Measurements from ENCODE around the gene CD300E. TPM values are rescaled to one million over a fixed set of nuclear protein-coding genes. Genes with fewer than 3 reads are reported as not detected.

Gene CD300E
- total and polyA plus RNA-seq, 7 donors: 0.09 to 0.50 (median 0.24) TPM; not detected in 1

DNA sequence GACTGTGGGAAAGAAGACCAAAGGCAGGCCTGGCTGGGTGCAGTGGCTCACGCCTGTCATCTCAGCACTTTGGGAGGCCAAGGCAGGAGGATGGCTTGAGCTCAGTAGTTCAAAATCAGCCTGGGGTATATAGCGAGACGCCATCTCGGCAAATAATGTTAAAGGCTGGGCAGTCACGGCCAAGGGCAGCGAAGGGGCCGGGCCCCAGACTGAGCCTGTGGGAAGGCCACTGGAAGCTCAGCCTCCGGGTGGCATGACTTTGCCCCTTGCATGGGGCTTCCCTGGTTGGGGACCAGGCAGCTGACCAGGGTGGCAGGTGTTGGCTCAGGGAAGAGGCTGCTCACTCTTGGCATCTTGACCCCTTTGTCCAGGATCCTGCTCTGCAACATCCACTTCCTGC lies 17.5 kb downstream of the CD300E start:
- intact Hi-C loops (cut with DNase I): no loop called here
- H3K27ac ChIP-seq: no peak overlapping the region

DNA sequence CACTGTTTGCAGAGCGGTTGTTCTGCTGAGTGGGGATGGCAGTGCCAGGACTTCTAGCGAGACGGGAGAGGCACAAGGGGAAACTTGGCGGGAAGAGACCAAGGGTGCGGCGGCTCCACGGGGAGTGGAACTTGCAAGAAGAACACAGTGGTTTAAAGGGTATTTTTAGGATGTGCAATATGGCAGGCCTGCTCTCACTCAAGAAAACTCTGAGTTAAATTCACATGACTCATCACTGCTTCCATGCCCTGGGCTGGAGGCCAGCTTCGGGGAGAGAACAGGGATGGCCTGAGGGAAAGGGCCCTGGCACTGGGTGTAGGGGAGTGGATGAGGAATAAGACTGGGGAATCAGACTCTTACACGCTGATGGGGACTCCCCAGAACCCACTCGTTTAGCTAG lies 18.2 kb downstream of the CD300E start:
- no peaks in the 10 kb centered on the region for H3K27me3 ChIP-seq (ENCODE audit: insufficient read depth in 3 of 3, low read length in 2 of 3)
- TF ChIP-seq, protein P1, sequence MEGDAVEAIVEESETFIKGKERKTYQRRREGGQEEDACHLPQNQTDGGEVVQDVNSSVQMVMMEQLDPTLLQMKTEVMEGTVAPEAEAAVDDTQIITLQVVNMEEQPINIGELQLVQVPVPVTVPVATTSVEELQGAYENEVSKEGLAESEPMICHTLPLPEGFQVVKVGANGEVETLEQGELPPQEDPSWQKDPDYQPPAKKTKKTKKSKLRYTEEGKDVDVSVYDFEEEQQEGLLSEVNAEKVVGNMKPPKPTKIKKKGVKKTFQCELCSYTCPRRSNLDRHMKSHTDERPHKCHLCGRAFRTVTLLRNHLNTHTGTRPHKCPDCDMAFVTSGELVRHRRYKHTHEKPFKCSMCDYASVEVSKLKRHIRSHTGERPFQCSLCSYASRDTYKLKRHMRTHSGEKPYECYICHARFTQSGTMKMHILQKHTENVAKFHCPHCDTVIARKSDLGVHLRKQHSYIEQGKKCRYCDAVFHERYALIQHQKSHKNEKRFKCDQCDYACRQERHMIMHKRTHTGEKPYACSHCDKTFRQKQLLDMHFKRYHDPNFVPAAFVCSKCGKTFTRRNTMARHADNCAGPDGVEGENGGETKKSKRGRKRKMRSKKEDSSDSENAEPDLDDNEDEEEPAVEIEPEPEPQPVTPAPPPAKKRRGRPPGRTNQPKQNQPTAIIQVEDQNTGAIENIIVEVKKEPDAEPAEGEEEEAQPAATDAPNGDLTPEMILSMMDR (IDR thresholded peaks at IDR 0.05): no peak
- DNase-seq (peak in 1 of 2 donors; percentile 51), ATAC-seq (peak in 3 of 4 donors; percentile 45 to 75 (median 57))
- H3K4me1 ChIP-seq: no peaks in the 10 kb centered on the region
- no peak overlapping the region for H3K4me3 ChIP-seq
- H3K27ac ChIP-seq: no peak overlapping the region
- 38 to 70% (median 49%) methylated on average over 10 of the region's 10 CpGs for WGBS, 3 donors
- H3K36me3 ChIP-seq (ENCODE audit: insufficient read depth in 1 of 2, low read depth in 1 of 2): no peaks in the 10 kb centered on the region
- intact Hi-C loops (cut with DNase I): no loop called here
- no peaks in the 10 kb centered on the region for H3K9me3 ChIP-seq

More for the DNA sequence above, 17.5 kb downstream of the CD300E start:
- no peak for ATAC-seq
- 77 to 87% (median 87%) methylated on average over 8 of the region's 8 CpGs for WGBS, 3 donors
- H3K4me3 ChIP-seq: no peak overlapping the region
- TF ChIP-seq, protein P1 (IDR thresholded peaks at IDR 0.05): no peak
- no peaks in the 10 kb centered on the region for H3K36me3 ChIP-seq (ENCODE audit: insufficient read depth in 1 of 2, low read depth in 1 of 2)
- no peaks in the 10 kb centered on the region for H3K4me1 ChIP-seq
- no peak for DNase-seq
- no peaks in the 10 kb centered on the region for H3K9me3 ChIP-seq
- H3K27me3 ChIP-seq (ENCODE audit: insufficient read depth in 3 of 3, low read length in 2 of 3): peaks cover 0 to 7% (median 0%) of the 10 kb centered on the region in 3 donors

DNA sequence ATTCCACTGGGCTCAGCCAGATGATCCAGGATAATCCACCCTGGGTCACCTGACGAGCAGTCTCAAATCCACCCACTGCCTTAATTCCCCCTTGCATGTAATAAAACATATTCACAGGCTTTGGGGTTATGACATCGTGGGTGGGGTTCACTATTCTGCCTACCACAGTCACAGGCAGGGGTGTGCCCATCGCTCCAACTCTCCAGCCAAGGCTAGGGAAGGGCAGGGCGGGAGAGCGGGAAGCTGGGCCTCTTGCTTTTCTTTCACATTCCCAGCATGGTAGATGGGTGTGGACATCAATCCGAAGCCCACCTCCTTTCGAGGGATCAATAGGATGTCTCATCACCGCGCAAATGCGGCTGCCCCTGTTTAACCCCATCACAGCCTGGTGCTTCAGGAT lies 18.8 kb downstream of the CD300E start:
- TF ChIP-seq, protein P1 (IDR thresholded peaks at IDR 0.05): no peak
- Histone ChIP-seq H3K9me3 (no peaks in the 10 kb centered on the region), H3K4me3 (no peak overlapping the region), H3K4me1 (no peaks in the 10 kb centered on the region), H3K36me3 (ENCODE audit: insufficient read depth in 1 of 2, low read depth in 1 of 2) (no peaks in the 10 kb centered on the region), H3K27ac (no peak overlapping the region), H3K27me3 (ENCODE audit: insufficient read depth in 3 of 3, low read length in 2 of 3) (no peaks in the 10 kb centered on the region)
- DNase-seq (no peak), ATAC-seq (no peak)
- intact Hi-C loops (cut with DNase I): loop anchor here in 1 of 2 donors (5.0 kb wide), 1 partner anchor 237 kb away; the partner anchor contains the start of gene GPR142
- 68 to 77% (median 74%) methylated on average over 10 of the region's 10 CpGs for whole genome bisulfite sequencing, 3 donors

DNA sequence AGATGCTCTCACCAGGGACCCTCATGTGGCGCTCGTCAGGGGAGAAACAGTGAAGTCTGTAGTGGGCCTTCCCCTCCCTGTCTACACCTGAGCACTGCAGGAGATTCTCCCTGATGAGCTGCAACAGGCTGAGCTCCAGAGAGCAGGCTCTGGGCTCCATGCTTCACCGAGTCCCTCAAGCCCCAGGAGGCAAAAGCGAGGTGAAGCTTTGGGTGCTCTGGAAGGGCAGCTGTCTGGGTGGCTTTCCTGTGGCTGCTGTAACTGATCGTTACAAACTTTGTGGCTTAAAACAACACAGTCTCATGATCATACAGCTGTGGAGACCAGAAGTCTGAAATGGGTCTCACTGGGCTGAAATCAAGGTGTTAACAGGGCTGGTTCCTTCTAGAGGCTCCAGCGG lies 19.3 kb downstream of the CD300E start:
- Histone ChIP-seq H3K36me3 (ENCODE audit: insufficient read depth in 1 of 2, low read depth in 1 of 2) (no peaks in the 10 kb centered on the region), H3K9me3 (no peaks in the 10 kb centered on the region), H3K27ac (no peak overlapping the region), H3K27me3 (ENCODE audit: insufficient read depth in 3 of 3, low read length in 2 of 3) (peaks cover 0 to 3% (median 0%) of the 10 kb centered on the region in 3 donors), H3K4me1 (no peaks in the 10 kb centered on the region), H3K4me3 (no peak overlapping the region)
- ATAC-seq (no peak), DNase-seq (no peak)
- intact Hi-C loops (cut with DNase I): loop anchor here in 1 of 2 donors (5.0 kb wide), 1 partner anchor 237 kb away; the partner anchor contains the start of gene GPR142
- 83 to 87% (median 86%) methylated on average over 6 of the region's 6 CpGs for WGBS, 3 donors
- TF ChIP-seq, protein P1 (IDR thresholded peaks at IDR 0.05): no peak

DNA sequence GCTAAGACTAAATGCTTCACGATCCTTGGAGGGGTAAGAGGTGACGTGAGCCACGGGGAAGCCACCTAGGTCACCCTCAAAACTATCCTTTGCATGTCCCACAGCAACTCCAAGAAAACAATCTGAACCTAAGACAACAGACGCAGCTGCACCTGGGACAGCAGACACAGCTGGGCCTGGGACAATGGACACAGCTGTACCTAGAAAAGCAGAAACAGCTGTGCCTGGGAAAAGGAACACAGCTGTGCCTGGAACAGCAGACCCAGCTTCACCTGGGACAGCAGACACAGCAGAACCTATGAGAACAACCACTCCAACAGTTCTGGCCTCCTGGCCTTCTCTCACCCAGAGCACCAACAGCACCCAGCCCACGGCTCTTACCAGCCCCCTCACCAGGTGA lies 19.8 kb downstream of the CD300E start:
- TF ChIP-seq, protein P1 (IDR thresholded peaks at IDR 0.05): no peak
- 70 to 77% (median 72%) methylated on average over 5 of the region's 5 CpGs for WGBS, 3 donors
- intact Hi-C loops (cut with DNase I): loop anchor here in 1 of 2 donors (5.0 kb wide), 1 partner anchor 236 kb away; the partner anchor contains the start of gene GPR142
- ATAC-seq (no peak), DNase-seq (no peak)
- Histone ChIP-seq H3K9me3 (no peaks in the 10 kb centered on the region), H3K36me3 (ENCODE audit: insufficient read depth in 1 of 2, low read depth in 1 of 2) (no peaks in the 10 kb centered on the region), H3K4me3 (no peak overlapping the region), H3K27me3 (ENCODE audit: insufficient read depth in 3 of 3, low read length in 2 of 3) (peaks cover 0 to 8% (median 0%) of the 10 kb centered on the region in 3 donors), H3K4me1 (no peaks in the 10 kb centered on the region), H3K27ac (no peak overlapping the region)
